SIG-M5 (cell line): Measurements from ENCODE around the gene IYD.
"Not testable (repeated sequence)": the region's sequence is repeated elsewhere in the genome, so short reads cannot be mapped to it uniquely, and the experiment has no call there.

Source experiments
- DNase-seq: peaks from one replicate; lab custom pipeline; 2025; lab: John Stamatoyannopoulos, UW

Gene IYD

GRCh38 chr6:150435360-150435759 lies 66.5 kb downstream of the IYD start:
- no peak for DNase-seq

- DNase-seq: no peak
Measured at GRCh38 chr6:150435832-150436231, 67.0 kb downstream of the IYD start.

GRCh38 chr6:150439373-150439772 lies 70.6 kb downstream of the IYD start:
- no peak for DNase-seq

GRCh38 chr6:150443621-150444020 lies 74.8 kb downstream of the IYD start:
- DNase-seq: no peak

- DNase-seq: no peak
Measured at GRCh38 chr6:150444308-150444707, 75.5 kb downstream of the IYD start.

- DNase-seq: no peak
Measured at GRCh38 chr6:150445486-150445885, 76.7 kb downstream of the IYD start.

- DNase-seq: no peak
Measured at GRCh38 chr6:150448221-150448620, 79.4 kb downstream of the IYD start.

GRCh38 chr6:150449055-150449454 lies 80.2 kb downstream of the IYD start:
- not testable (repeated sequence) for DNase-seq

- no peak for DNase-seq
Measured at GRCh38 chr6:150450918-150451317, 82.1 kb downstream of the IYD start.

- DNase-seq: no peak
Measured at GRCh38 chr6:150451807-150452427, 83.1 kb downstream of the IYD start.

GRCh38 chr6:150452428-150453243 lies 83.8 kb downstream of the IYD start:
- DNase-seq: no peak

- no peak for DNase-seq
Measured at GRCh38 chr6:150453357-150453756, 84.5 kb downstream of the IYD start.
